ENCODE results near the gene JOSD2.

The JOSD2 gene

DNA sequence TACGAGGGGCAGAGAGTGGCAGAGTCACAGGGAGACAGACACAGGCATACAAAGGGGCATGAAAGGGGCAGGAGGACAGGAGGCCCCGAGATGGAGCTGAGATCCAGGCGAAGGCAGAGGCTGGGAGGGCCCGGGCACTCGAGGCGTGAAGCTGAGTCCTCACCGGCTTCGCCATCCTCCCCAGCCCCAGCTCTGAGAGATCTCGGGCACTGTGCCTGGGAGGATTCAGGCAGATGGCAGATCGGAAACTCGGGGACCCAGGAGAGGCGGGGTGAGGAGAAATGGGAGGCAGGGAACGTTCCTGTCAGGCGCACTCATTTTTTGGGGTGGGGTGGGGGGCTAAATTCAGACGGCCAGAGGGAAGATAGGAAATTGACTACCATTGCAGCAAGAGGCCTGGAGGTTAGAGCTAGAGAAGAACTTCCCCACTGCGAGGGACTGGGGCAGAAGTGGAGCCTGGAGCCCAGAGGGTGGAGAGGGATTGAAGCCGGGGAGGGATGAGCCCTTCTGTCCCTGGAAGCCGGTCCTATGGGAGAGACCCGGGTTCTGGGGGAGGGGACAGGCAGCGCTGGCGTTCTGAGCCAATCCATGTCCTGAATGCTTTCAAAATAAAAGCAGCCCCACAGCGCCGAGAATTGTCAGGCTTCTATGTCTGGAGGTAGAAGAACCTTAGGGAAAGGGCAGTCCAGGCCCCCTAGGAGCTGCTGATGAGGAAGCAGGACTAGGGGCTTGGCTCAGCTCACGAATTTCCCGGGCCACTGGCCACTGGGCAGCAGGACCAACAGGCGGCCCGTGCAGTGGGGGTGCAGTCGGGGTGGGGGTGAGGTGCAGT lies 44.7 kb upstream of the JOSD2 start:
- H3K4me3 ChIP-seq (ENCODE audit: low read depth, low read length) = no peak overlapping the region

DNA sequence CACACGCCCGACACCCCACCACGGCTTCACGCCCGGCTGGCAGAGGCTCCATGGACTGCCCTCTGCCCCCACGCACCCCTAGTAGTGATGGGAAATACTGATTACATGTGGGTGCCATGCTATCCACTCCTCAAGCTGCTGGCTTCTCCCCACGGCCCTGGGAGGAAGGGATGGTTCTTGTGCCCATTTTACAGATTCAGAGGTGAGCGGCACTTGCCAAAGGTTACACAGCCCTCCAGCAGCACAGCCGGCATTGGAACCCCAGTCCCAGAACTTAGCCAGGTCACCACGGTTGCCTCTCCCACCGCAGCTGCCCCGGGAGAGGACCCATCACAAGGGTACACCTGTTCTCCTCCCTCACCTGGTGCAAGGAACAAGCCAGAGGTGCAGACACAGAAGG lies 44.0 kb upstream of the JOSD2 start:
- TF ChIP-seq, protein P1, sequence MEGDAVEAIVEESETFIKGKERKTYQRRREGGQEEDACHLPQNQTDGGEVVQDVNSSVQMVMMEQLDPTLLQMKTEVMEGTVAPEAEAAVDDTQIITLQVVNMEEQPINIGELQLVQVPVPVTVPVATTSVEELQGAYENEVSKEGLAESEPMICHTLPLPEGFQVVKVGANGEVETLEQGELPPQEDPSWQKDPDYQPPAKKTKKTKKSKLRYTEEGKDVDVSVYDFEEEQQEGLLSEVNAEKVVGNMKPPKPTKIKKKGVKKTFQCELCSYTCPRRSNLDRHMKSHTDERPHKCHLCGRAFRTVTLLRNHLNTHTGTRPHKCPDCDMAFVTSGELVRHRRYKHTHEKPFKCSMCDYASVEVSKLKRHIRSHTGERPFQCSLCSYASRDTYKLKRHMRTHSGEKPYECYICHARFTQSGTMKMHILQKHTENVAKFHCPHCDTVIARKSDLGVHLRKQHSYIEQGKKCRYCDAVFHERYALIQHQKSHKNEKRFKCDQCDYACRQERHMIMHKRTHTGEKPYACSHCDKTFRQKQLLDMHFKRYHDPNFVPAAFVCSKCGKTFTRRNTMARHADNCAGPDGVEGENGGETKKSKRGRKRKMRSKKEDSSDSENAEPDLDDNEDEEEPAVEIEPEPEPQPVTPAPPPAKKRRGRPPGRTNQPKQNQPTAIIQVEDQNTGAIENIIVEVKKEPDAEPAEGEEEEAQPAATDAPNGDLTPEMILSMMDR (IDR thresholded peaks at IDR 0.05; ENCODE audit: borderline replicate concordance, insufficient read depth, low read depth, low read length) = no peak
- no peak overlapping the region for H3K4me3 ChIP-seq (ENCODE audit: low read depth, low read length)

More for the DNA sequence above, 44.7 kb upstream of the JOSD2 start:
- TF ChIP-seq, protein P1 (IDR thresholded peaks at IDR 0.05; ENCODE audit: borderline replicate concordance, insufficient read depth, low read depth, low read length) = no peak

- TF ChIP-seq, protein P1 (IDR thresholded peaks at IDR 0.05; ENCODE audit: borderline replicate concordance, insufficient read depth, low read depth, low read length) = no peak
- H3K4me3 ChIP-seq (ENCODE audit: low read depth, low read length) = no peak overlapping the region
Measured at GRCh38 chr19:50554212-50554611, 43.2 kb upstream of the JOSD2 start.

DNA sequence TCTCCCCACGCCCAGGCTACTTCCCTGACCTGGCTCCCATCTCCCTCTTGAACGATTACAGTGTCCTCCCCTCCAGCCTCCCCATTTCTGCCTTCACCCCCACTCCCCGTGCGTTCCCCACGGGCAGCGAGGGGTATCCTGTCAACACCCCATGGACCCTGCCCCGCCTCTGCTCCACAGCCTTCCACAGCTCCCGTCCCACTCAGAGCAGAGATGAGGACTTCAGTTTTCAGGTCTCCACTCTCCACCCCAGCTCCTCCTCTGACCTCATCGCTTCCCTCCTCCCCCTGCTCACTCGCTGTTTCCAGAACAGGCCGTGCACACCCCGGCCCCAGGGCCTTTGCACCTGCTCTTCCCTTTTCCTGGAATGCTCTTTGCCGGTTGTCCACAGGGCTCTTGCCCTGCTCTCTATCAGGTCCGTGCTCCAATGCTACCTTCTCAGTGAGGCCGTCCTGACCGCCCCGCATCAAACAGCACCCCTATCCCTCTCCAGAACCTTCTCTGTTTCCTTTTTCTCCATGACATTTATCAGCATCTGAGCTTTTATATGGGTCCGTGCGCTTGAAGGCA lies 42.2 kb upstream of the JOSD2 start:
- TF ChIP-seq, protein P1 (IDR thresholded peaks at IDR 0.05; ENCODE audit: borderline replicate concordance, insufficient read depth, low read depth, low read length) = no peak
- no peak overlapping the region for H3K4me3 ChIP-seq (ENCODE audit: low read depth, low read length)

GRCh38 chr19:50552540-50552939 lies 41.5 kb upstream of the JOSD2 start:
- TF ChIP-seq, protein P1 (IDR thresholded peaks at IDR 0.05; ENCODE audit: borderline replicate concordance, insufficient read depth, low read depth, low read length) = no peak
- H3K4me3 ChIP-seq (ENCODE audit: low read depth, low read length) = no peak overlapping the region

GRCh38 chr19:50551715-50552187 lies 40.8 kb upstream of the JOSD2 start:
- TF ChIP-seq, protein P1 (IDR thresholded peaks at IDR 0.05; ENCODE audit: borderline replicate concordance, insufficient read depth, low read depth, low read length) = no peak
- no peak overlapping the region for H3K4me3 ChIP-seq (ENCODE audit: low read depth, low read length)
